Measurements from ENCODE around the gene AMER2. TPM values are rescaled to one million over a fixed set of nuclear protein-coding genes. Genes with fewer than 3 reads are reported as not detected.

The AMER2 gene
- total RNA-seq, 1 experiment from 2014 or later: not detected

GRCh38 chr13:25204863-25205262 lies 32.8 kb upstream of the AMER2 start:
- H3K27ac Mint-ChIP-seq (ENCODE audit: unreplicated experiment): no peak overlapping the region
- no peaks in the 10 kb centered on the region for H3K4me1 Mint-ChIP-seq (ENCODE audit: low read depth, unreplicated experiment)
- no TSS peak for BruUV-seq (replicated peaks)
- no peak for DNase-seq
- TF ChIP-seq CTCF (IDR thresholded peaks at IDR 0.05; ENCODE audit: unreplicated experiment): no peak
- CTCF ChIA-PET: no interaction called here
- no peaks in the 10 kb centered on the region for H3K9me3 Mint-ChIP-seq (ENCODE audit: low read depth, unreplicated experiment)
- no peaks in the 10 kb centered on the region for H3K36me3 Mint-ChIP-seq (ENCODE audit: insufficient read depth, unreplicated experiment)
- H3K4me3 Mint-ChIP-seq (ENCODE audit: low read depth, unreplicated experiment): no peak overlapping the region
- peaks cover 73% of the 10 kb centered on the region for H3K27me3 Mint-ChIP-seq (ENCODE audit: unreplicated experiment)
- intact Hi-C loops (cut with micrococcal nuclease; ENCODE audit: unreplicated experiment): no loop called here

GRCh38 chr13:25203127-25203740 lies 31.1 kb upstream of the AMER2 start:
- intact Hi-C loops (cut with micrococcal nuclease; ENCODE audit: unreplicated experiment): no loop called here
- no TSS peak for BruUV-seq (replicated peaks)
- no peaks in the 10 kb centered on the region for H3K36me3 Mint-ChIP-seq (ENCODE audit: insufficient read depth, unreplicated experiment)
- CTCF ChIA-PET: no interaction called here
- no peak for TF ChIP-seq CTCF (IDR thresholded peaks at IDR 0.05; ENCODE audit: unreplicated experiment)
- no peaks in the 10 kb centered on the region for H3K9me3 Mint-ChIP-seq (ENCODE audit: low read depth, unreplicated experiment)
- no peaks in the 10 kb centered on the region for H3K4me1 Mint-ChIP-seq (ENCODE audit: low read depth, unreplicated experiment)
- no peak overlapping the region for H3K4me3 Mint-ChIP-seq (ENCODE audit: low read depth, unreplicated experiment)
- no peak for DNase-seq
- peaks cover 79% of the 10 kb centered on the region for H3K27me3 Mint-ChIP-seq (ENCODE audit: unreplicated experiment)
- H3K27ac Mint-ChIP-seq (ENCODE audit: unreplicated experiment): no peak overlapping the region

- no peaks in the 10 kb centered on the region for H3K36me3 Mint-ChIP-seq (ENCODE audit: insufficient read depth, unreplicated experiment)
- no peak for DNase-seq
- no peaks in the 10 kb centered on the region for H3K9me3 Mint-ChIP-seq (ENCODE audit: low read depth, unreplicated experiment)
- no peaks in the 10 kb centered on the region for H3K4me1 Mint-ChIP-seq (ENCODE audit: low read depth, unreplicated experiment)
- CTCF ChIA-PET: no interaction called here
- intact Hi-C loops (cut with micrococcal nuclease; ENCODE audit: unreplicated experiment): no loop called here
- BruUV-seq (replicated peaks): no TSS peak
- TF ChIP-seq CTCF (IDR thresholded peaks at IDR 0.05; ENCODE audit: unreplicated experiment): no peak
- H3K4me3 Mint-ChIP-seq (ENCODE audit: low read depth, unreplicated experiment): no peak overlapping the region
- H3K27me3 Mint-ChIP-seq (ENCODE audit: unreplicated experiment): peaks cover 78% of the 10 kb centered on the region
- H3K27ac Mint-ChIP-seq (ENCODE audit: unreplicated experiment): no peak overlapping the region
These were observed 28.7 kb upstream of the AMER2 start for GRCh38 chr13:25200783-25201182.

GRCh38 chr13:25198647-25199046 lies 26.6 kb upstream of the AMER2 start:
- CTCF ChIA-PET: no interaction called here
- Mint-ChIP-seq H3K4me1 (ENCODE audit: low read depth, unreplicated experiment) (no peaks in the 10 kb centered on the region), H3K27ac (ENCODE audit: unreplicated experiment) (no peak overlapping the region), H3K9me3 (ENCODE audit: low read depth, unreplicated experiment) (no peaks in the 10 kb centered on the region), H3K4me3 (ENCODE audit: low read depth, unreplicated experiment) (no peak overlapping the region), H3K27me3 (ENCODE audit: unreplicated experiment) (peaks cover 67% of the 10 kb centered on the region), H3K36me3 (ENCODE audit: insufficient read depth, unreplicated experiment) (no peaks in the 10 kb centered on the region)
- no peak for DNase-seq
- no peak for TF ChIP-seq CTCF (IDR thresholded peaks at IDR 0.05; ENCODE audit: unreplicated experiment)
- intact Hi-C loops (cut with micrococcal nuclease; ENCODE audit: unreplicated experiment): no loop called here
- no TSS peak for BruUV-seq (replicated peaks)

All from Calu3 (cell line).